ENCODE measurements around the gene KREMEN1. TPM values are rescaled to one million over a fixed set of nuclear protein-coding genes. Genes with fewer than 3 reads are reported as not detected.

Gene KREMEN1
- total RNA-seq, 2 donors from 2014 or later: 8.4 to 13.9 TPM

DNA sequence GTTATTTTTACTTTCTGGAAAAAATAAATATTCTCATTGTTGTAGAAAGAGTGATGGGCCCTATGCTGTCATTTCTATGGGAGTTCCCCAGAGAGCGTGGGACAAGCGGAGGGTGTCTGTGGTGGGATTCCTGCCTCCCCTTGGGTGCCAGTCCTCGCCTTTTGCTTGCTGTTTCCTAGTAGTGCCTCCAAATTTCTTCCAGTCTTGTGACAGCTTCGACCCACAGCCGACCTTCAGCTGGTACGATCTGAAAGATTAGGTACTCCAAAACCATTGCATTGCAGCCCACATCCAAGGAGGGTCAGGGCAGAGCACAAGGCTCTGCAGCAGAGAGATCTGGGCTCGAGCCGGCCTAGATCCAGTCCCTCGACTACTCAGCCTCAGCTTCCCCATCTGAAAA lies 73.9 kb downstream of the KREMEN1 start:
- ATAC-seq (ENCODE audit: insufficient number of reproducible peaks, low FRiP score, low read depth): no peak
- H3K27ac ChIP-seq: no peak overlapping the region
- no peaks in the 10 kb centered on the region for H3K27me3 ChIP-seq (replicated peaks; ENCODE audit: insufficient read depth)
- H3K4me3 ChIP-seq: no peak overlapping the region
- no peak for DNase-seq (ENCODE audit: low spot score)
- H3K4me1 ChIP-seq (ENCODE audit: control insufficient read depth in 1 of 2, low read depth in 2 of 2): peaks cover 0 to 28% of the 10 kb centered on the region in 2 donors
- TF ChIP-seq CTCF (IDR thresholded peaks at IDR 0.05): no peak
- no peaks in the 10 kb centered on the region for H3K9me3 ChIP-seq
- no peaks in the 10 kb centered on the region for H3K36me3 ChIP-seq

- no peak for DNase-seq (ENCODE audit: low spot score)
- no peak for ATAC-seq (ENCODE audit: insufficient number of reproducible peaks, low FRiP score, low read depth)
- no peak overlapping the region for H3K4me3 ChIP-seq
- no peak overlapping the region for H3K27ac ChIP-seq
- no peaks in the 10 kb centered on the region for H3K9me3 ChIP-seq
- no peaks in the 10 kb centered on the region for H3K27me3 ChIP-seq (replicated peaks; ENCODE audit: insufficient read depth)
- peaks cover 3 to 35% of the 10 kb centered on the region in 2 donors for H3K4me1 ChIP-seq (ENCODE audit: control insufficient read depth in 1 of 2, low read depth in 2 of 2)
- no peak for TF ChIP-seq CTCF (IDR thresholded peaks at IDR 0.05)
- H3K36me3 ChIP-seq: no peaks in the 10 kb centered on the region
These were observed 74.6 kb downstream of the KREMEN1 start for GRCh38 chr22:29147331-29147899.

DNA sequence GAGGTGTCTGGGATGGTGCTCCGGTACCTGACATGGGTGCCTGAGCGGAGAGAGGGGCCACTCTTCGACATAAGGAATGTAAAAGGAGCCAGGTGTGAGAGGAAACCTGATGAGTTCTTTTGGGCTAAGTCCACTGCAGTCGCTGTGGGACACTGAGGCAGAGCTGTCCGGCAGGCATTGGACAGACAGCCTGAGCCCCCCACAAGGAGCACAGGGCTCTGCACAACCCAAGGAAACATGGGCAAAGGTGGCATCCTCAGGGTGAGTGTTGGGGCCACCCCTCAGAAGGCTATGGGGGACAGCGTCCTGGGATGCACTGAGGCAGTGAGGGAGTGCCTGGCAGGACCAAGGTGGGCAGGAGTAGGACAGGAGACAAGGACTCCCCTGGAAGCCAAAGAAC lies 75.2 kb downstream of the KREMEN1 start:
- H3K9me3 ChIP-seq: no peaks in the 10 kb centered on the region
- H3K36me3 ChIP-seq: no peaks in the 10 kb centered on the region
- no peak for TF ChIP-seq CTCF (IDR thresholded peaks at IDR 0.05)
- ATAC-seq (ENCODE audit: insufficient number of reproducible peaks, low FRiP score, low read depth): no peak
- no peak overlapping the region for H3K27ac ChIP-seq
- DNase-seq (ENCODE audit: low spot score): no peak
- no peak overlapping the region for H3K4me3 ChIP-seq
- H3K4me1 ChIP-seq (ENCODE audit: control insufficient read depth in 1 of 2, low read depth in 2 of 2): peaks cover 3 to 41% of the 10 kb centered on the region in 2 donors
- H3K27me3 ChIP-seq (replicated peaks; ENCODE audit: insufficient read depth): no peaks in the 10 kb centered on the region

DNA sequence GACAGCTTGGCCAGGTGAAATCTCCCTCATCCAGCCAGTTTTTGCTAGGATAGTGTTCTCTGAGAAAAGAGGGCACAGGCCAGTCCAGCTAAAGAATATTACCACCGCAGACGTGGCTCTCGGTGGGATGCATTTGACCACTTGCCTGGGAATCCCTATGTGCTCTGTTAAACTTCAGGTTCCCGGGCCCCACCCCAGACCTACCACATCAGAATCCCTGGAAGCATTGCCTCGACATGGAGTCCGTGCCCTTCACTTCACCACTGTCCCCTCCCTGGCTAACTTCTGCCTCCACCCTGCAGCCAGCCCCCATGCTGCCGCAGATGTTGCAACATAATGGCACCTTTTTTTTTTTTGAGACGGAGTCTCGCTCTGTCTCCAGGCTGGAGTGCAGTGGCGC lies 76.0 kb downstream of the KREMEN1 start:
- TF ChIP-seq CTCF (IDR thresholded peaks at IDR 0.05): no peak
- Histone ChIP-seq H3K27ac (no peak overlapping the region), H3K36me3 (no peaks in the 10 kb centered on the region), H3K9me3 (no peaks in the 10 kb centered on the region), H3K4me1 (ENCODE audit: control insufficient read depth in 1 of 2, low read depth in 2 of 2) (peaks cover 3 to 42% of the 10 kb centered on the region in 2 donors), H3K27me3 (replicated peaks; ENCODE audit: insufficient read depth) (no peaks in the 10 kb centered on the region), H3K4me3 (no peak overlapping the region)
- ATAC-seq (ENCODE audit: insufficient number of reproducible peaks, low FRiP score, low read depth): no peak
- no peak for DNase-seq (ENCODE audit: low spot score)

GRCh38 chr22:29149841-29150555 lies 77.2 kb downstream of the KREMEN1 start:
- Histone ChIP-seq H3K27me3 (replicated peaks; ENCODE audit: insufficient read depth) (no peaks in the 10 kb centered on the region), H3K4me1 (ENCODE audit: control insufficient read depth in 1 of 2, low read depth in 2 of 2) (peaks cover 11 to 52% of the 10 kb centered on the region in 2 donors), H3K27ac (no peak overlapping the region), H3K9me3 (no peaks in the 10 kb centered on the region), H3K4me3 (no peak overlapping the region), H3K36me3 (no peaks in the 10 kb centered on the region)
- DNase-seq (ENCODE audit: low spot score) (no peak), ATAC-seq (ENCODE audit: insufficient number of reproducible peaks, low FRiP score, low read depth) (no peak)
- no peak for TF ChIP-seq CTCF (IDR thresholded peaks at IDR 0.05)
